Panc1 (cell line): ENCODE measurements around the gene SYCE3. TPM values are rescaled to one million over a fixed set of nuclear protein-coding genes. Genes with fewer than 3 reads are reported as not detected.

Experiments
- ATAC-seq: fragments of 200-7000 bp; cut with Tn5 transposase; 2 replicates; pipeline ENCODE4 v1.9.1; 2020; ENCODE audit warnings: mild to moderate bottlenecking, moderate library complexity
- BruUV-seq: library from RNA; stranded (reverse); fragments of 400-500 nt; replicated peaks from 2 replicates; lab custom pipeline; 2021; lab: Mats Ljungman, UMichigan
- CTCF ChIA-PET: fragments of 300-600 bp; sonication (Branson Sonifier 250); formaldehyde crosslinking; loops from one replicate; lab custom pipeline; 2022; ENCODE audit warnings: antibody characterized with exemption; lab: Charles Lee
- POLR2A ChIA-PET: fragments of 300-600 bp; sonication (Branson Sonifier 250); formaldehyde crosslinking; loops from one replicate; lab custom pipeline; 2022; ENCODE audit warnings: antibody characterized with exemption; lab: Charles Lee
- DNase-seq: peaks from one replicate; pipeline ENCODE4 v3.0.0-alpha.2; 2010; ENCODE audit warnings: low read depth, low spot score
- H3K27ac ChIP-seq: 2 replicates; pipeline ENCODE4 v1.5.1; 2011; ENCODE audit warnings: mild to moderate bottlenecking, low read length, inconsistent platforms
- H3K27me3 ChIP-seq: fragments of 200-500 bp; sonication (Bioruptor generic); 2 replicates; pipeline ENCODE4 v1.6.0; 2014; ENCODE audit warnings: low read length, inconsistent platforms; ENCODE audit not compliant: control insufficient read depth, insufficient read depth
- H3K36me3 ChIP-seq: fragments of 200-500 bp; sonication (Bioruptor generic); 2 replicates; pipeline ENCODE4 v1.5.1; 2014; ENCODE audit warnings: inconsistent platforms, mild to moderate bottlenecking, low read length, moderate library complexity; ENCODE audit not compliant: control insufficient read depth, insufficient read depth
- H3K4me1 ChIP-seq: 2 replicates; pipeline ENCODE4 v1.5.1; 2011; ENCODE audit warnings: inconsistent platforms, mild to moderate bottlenecking, low read length, moderate library complexity; ENCODE audit not compliant: control insufficient read depth, insufficient read depth
- H3K4me3 ChIP-seq, 2 experiments: 2 replicates each; pipeline ENCODE4 v1.5.1; 2011 to 2012; ENCODE audit warnings: low read depth in 2 of 2, low read length in 2 of 2, mild to moderate bottlenecking in 2 of 2, inconsistent platforms in 1 of 2, moderate library complexity in 1 of 2
- H3K9me3 ChIP-seq: fragments of 200-500 bp; sonication (Bioruptor generic); 2 replicates; pipeline ENCODE4 v1.5.1; 2014; ENCODE audit warnings: low read depth, mild to moderate bottlenecking, inconsistent platforms, low read length, moderate library complexity; ENCODE audit not compliant: control insufficient read depth, insufficient read depth
- POLR2AphosphoS5 ChIP-seq: IDR thresholded peaks from 2 replicates; pipeline ENCODE4 v1.6.1; 2012; ENCODE audit warnings: mild to moderate bottlenecking, low read depth, low read length, moderate library complexity
- SIN3A ChIP-seq: IDR thresholded peaks from 2 replicates; pipeline ENCODE4 v1.6.1; 2012; ENCODE audit warnings: low read depth, mild to moderate bottlenecking, low read length, moderate library complexity, borderline replicate concordance; ENCODE audit not compliant: insufficient read depth
- TCF7L2 ChIP-seq: IDR thresholded peaks from 2 replicates; pipeline ENCODE4 v1.6.1; 2011; ENCODE audit warnings: mild to moderate bottlenecking, low read depth, low read length, inconsistent platforms
- in situ Hi-C: cut with HindIII; loops from 2 replicates; pipeline ENCODE4 v1.10.0; 2016; ENCODE audit warnings: low sequenced_read_pairs, low pct_unique_long_range_greater_than_20kb
- intact Hi-C: fragments of 100-400 bp; cut with micrococcal nuclease; formaldehyde crosslinking; loops from one replicate; pipeline ENCODE4 v1.10.0; 2022; ENCODE audit not compliant: unreplicated experiment
- total RNA-seq: library from RNA; stranded (reverse); gene quantifications from one replicate; pipeline ENCODE4 v1.2.1, GENCODE V29; 2021; ENCODE audit not compliant: unreplicated experiment
- TF ChIP-seq, protein P1 (sequence below): fragments of 450-650 bp; IDR thresholded peaks from 2 replicates; pipeline ENCODE4 v1.5.1; 2017; ENCODE audit warnings: mild to moderate bottlenecking
- TF ChIP-seq, protein P2 (sequence below), 2 experiments: IDR thresholded peaks; 2 replicates each; pipeline ENCODE4 v1.6.1; 2011 to 2012; ENCODE audit warnings: low read depth in 2 of 2, control low read depth in 1 of 2, low read length in 1 of 2, mild to moderate bottlenecking in 1 of 2, moderate library complexity in 1 of 2; ENCODE audit not compliant: insufficient read depth in 1 of 2

Gene SYCE3
- total RNA-seq, 1 experiment from 2014 or later, result not detected

DNA sequence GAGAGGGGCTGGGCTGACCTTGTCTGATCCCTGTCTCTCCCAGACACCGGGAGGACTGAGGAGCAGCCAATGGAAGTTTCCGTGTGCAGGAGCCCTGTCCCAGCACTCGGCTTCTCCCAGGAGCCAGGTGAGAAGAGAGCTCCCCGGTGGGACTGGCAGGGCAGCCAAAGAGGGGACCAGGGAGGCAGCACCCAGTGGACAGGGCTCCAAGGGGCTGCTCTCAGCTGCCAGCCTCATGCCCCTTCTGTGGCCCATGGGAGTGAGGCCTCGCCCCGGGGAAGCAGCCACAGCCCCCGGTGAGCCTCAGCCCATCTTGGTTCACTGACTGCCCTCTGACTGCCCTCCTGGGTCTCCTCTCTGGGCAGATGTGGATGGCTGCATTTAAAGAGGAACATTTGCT, 44.1 kb downstream of the SYCE3 start:
- intact Hi-C loops (no loop called here), in situ Hi-C loops (no loop called here)
- TF ChIP-seq, protein P1, sequence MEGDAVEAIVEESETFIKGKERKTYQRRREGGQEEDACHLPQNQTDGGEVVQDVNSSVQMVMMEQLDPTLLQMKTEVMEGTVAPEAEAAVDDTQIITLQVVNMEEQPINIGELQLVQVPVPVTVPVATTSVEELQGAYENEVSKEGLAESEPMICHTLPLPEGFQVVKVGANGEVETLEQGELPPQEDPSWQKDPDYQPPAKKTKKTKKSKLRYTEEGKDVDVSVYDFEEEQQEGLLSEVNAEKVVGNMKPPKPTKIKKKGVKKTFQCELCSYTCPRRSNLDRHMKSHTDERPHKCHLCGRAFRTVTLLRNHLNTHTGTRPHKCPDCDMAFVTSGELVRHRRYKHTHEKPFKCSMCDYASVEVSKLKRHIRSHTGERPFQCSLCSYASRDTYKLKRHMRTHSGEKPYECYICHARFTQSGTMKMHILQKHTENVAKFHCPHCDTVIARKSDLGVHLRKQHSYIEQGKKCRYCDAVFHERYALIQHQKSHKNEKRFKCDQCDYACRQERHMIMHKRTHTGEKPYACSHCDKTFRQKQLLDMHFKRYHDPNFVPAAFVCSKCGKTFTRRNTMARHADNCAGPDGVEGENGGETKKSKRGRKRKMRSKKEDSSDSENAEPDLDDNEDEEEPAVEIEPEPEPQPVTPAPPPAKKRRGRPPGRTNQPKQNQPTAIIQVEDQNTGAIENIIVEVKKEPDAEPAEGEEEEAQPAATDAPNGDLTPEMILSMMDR, result no peak
- no peak for TF ChIP-seq TCF7L2
- no peak for TF ChIP-seq POLR2AphosphoS5
- TF ChIP-seq, protein P2, sequence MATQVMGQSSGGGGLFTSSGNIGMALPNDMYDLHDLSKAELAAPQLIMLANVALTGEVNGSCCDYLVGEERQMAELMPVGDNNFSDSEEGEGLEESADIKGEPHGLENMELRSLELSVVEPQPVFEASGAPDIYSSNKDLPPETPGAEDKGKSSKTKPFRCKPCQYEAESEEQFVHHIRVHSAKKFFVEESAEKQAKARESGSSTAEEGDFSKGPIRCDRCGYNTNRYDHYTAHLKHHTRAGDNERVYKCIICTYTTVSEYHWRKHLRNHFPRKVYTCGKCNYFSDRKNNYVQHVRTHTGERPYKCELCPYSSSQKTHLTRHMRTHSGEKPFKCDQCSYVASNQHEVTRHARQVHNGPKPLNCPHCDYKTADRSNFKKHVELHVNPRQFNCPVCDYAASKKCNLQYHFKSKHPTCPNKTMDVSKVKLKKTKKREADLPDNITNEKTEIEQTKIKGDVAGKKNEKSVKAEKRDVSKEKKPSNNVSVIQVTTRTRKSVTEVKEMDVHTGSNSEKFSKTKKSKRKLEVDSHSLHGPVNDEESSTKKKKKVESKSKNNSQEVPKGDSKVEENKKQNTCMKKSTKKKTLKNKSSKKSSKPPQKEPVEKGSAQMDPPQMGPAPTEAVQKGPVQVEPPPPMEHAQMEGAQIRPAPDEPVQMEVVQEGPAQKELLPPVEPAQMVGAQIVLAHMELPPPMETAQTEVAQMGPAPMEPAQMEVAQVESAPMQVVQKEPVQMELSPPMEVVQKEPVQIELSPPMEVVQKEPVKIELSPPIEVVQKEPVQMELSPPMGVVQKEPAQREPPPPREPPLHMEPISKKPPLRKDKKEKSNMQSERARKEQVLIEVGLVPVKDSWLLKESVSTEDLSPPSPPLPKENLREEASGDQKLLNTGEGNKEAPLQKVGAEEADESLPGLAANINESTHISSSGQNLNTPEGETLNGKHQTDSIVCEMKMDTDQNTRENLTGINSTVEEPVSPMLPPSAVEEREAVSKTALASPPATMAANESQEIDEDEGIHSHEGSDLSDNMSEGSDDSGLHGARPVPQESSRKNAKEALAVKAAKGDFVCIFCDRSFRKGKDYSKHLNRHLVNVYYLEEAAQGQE (IDR thresholded peaks at IDR 0.05; ENCODE audit: insufficient read depth in 1 of 2, low read depth in 2 of 2, low read length in 1 of 2), result no peak
- no peak for TF ChIP-seq SIN3A
- H3K4me1 ChIP-seq, result no peaks in the 10 kb centered on the region
- no peak overlapping the region for H3K27ac ChIP-seq
- H3K4me3 ChIP-seq, result no peak overlapping the region
- no peaks in the 10 kb centered on the region for H3K36me3 ChIP-seq
- ChIA-PET CTCF (no interaction called here), POLR2A (no interaction called here)
- DNase-seq, result no peak
- H3K27me3 ChIP-seq, result no peaks in the 10 kb centered on the region
- no peak for ATAC-seq
- BruUV-seq, result no TSS peak
- H3K9me3 ChIP-seq, result no peaks in the 10 kb centered on the region

DNA sequence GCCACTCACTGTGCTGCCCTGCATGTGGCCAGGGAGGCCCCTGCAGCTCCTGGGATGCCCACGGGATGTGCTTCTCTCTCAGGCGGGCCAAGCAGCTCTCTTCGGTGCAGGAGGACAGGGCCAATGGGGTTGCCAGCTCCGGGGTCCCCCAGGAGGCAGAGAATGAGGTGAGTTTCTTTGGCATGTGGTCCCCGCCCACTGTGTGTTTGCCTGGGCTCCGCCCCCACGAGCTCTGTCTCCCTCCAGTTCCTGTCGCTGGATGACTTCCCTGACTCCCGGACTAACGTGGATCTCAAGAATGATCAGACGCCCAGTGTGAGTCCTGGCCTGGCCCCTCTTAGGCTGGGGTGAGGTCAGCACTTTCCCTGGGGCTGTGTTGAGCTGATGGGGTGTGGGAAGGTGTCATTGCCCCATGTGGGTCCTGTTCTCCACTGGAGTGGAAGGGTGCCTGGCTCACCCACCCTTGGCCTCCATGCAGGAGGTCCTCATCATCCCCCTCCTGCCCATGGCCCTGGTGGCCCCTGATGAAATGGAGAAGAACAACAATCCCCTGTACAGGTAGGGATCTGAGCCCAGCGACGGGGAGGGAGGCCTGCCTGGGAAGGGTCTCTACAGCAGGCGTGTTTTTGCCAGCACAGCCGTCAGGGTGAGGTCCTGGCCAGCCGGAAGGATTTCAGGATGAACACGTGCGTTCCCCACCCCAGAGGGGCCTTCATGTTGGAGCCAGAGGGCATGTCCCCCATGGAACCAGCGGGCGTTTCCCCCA, 45.0 kb downstream of the SYCE3 start:
- no peak for ATAC-seq
- H3K9me3 ChIP-seq, result no peaks in the 10 kb centered on the region
- H3K27me3 ChIP-seq, result no peaks in the 10 kb centered on the region
- in situ Hi-C loops (no loop called here), intact Hi-C loops (no loop called here)
- H3K4me1 ChIP-seq, result no peaks in the 10 kb centered on the region
- no peak overlapping the region for H3K4me3 ChIP-seq
- no peak overlapping the region for H3K27ac ChIP-seq
- DNase-seq, result no peak
- TF ChIP-seq, protein P1, result no peak
- TF ChIP-seq, protein P2 (IDR thresholded peaks at IDR 0.05; ENCODE audit: insufficient read depth in 1 of 2, low read depth in 2 of 2, low read length in 1 of 2), result no peak
- TF ChIP-seq TCF7L2, result no peak
- no peak for TF ChIP-seq POLR2AphosphoS5
- no peak for TF ChIP-seq SIN3A
- POLR2A ChIA-PET, result no interaction called here
- CTCF ChIA-PET, result no interaction called here
- BruUV-seq, result no TSS peak
- H3K36me3 ChIP-seq, result no peaks in the 10 kb centered on the region
